NCI-H345 treated with DMSO at 0.1 percent for 48 hours (cell line): ENCODE measurements around the gene AQP3.
"Not testable (repeated sequence)": the region's sequence is repeated elsewhere in the genome, so short reads cannot be mapped to it uniquely, and the experiment has no call there.

Experiments
- DNase-seq: peaks from one replicate; lab custom pipeline; 2025; ENCODE audit not compliant: unreplicated experiment; lab: John Stamatoyannopoulos, UW

AQP3 gene

DNA sequence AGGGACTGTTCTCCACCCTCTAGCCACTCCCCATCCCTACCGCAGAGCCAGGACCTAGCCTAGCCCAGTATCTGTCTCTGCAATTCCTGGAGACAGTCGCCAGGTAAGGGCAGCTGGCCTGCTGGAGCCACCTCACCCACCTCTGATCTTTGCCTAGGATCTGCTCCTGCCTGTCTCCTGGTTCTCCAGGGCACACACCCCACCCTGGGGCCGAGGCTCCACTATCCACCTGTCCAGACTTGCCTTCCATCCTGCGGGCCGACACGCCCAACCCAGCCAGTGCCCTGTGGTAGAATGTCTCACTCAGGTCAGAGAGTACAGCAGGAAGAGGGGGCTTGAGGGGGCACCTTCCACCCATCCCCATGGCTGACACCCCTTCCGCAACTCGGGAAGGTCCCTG, 29.3 kb downstream of the AQP3 start:
- no peak for DNase-seq

DNA sequence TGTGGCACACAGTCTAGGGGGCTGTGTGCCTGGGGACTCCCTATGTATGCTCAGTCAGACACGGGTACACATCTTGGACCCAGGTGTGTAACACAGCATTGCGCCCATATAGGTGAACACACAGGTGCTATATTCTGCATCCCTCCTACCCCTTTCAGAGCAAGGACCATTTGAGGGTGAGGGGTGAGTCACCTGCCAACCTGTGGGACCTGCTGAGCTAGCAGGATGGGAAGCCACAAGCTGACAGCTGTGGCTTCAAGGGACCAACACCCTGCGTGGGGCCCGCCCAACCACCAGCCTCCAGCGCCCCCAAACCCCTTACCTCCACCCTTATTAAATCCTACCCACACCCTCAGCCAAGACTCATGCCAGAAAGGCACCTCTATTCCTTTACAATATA, 30.4 kb downstream of the AQP3 start:
- DNase-seq = no peak

DNA sequence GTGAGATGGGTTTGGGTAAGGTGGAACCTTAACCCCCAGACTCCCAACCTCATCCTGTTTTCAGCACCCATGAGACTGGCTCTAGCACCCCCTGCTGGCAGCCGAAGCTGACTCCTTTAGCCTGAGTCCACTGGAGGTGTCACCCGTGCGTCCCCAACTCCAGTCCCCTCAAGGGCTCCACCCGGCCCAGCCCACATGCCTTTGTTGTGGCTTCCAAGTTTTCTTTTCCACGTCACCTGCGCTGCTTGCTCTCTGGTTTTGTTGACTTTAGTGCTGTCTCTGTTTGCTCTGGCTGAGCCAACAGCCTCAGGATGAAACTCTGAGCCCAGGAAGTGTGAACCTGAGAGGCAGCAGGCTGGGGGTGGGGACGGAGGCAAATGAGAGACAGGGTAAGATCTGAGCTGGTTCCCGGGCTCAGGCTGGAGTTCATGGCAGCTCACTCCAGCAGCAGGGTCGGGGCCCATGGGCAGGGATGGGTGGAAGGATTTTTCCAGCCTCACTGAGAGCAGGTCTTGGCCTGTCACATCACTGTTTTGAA, 31.8 kb downstream of the AQP3 start:
- peak; percentile 44 for DNase-seq

DNA sequence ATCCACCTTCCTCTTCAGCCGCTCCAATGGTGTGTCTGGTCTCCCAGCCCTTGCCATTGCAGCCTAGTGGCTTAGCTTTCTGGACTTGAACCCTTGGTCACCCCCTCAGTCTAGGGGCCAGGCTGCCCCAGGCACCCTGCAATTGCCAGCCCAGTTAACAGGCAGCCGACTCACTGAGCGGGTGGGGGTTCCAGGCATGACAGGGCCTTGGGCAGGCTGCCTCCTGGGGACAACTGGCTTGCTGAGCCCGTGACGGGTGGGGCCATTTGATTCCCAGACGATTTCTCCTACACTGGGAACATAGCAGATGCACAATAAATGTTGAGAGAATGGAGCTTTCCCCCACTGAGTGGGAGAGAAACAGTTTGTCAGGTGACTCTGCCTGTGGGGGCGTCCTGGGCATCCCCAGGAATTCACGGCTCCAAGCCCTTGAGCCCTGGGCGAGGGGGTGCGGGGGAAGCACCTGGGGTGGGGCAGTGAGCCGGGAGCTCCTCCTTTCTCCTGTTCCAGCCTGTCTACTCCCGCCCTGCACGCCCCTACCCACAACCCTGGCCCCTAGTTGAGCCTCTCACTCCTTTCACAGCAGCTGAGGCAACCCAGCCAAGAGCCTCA, 32.4 kb downstream of the AQP3 start:
- no peak for DNase-seq

- no peak for DNase-seq
Measured at GRCh38 chr9:33414268-33414667, 33.1 kb downstream of the AQP3 start.

GRCh38 chr9:33408087-33408486, 39.3 kb downstream of the AQP3 start:
- DNase-seq = no peak

GRCh38 chr9:33407061-33407460, 40.3 kb downstream of the AQP3 start:
- DNase-seq = no peak

DNA sequence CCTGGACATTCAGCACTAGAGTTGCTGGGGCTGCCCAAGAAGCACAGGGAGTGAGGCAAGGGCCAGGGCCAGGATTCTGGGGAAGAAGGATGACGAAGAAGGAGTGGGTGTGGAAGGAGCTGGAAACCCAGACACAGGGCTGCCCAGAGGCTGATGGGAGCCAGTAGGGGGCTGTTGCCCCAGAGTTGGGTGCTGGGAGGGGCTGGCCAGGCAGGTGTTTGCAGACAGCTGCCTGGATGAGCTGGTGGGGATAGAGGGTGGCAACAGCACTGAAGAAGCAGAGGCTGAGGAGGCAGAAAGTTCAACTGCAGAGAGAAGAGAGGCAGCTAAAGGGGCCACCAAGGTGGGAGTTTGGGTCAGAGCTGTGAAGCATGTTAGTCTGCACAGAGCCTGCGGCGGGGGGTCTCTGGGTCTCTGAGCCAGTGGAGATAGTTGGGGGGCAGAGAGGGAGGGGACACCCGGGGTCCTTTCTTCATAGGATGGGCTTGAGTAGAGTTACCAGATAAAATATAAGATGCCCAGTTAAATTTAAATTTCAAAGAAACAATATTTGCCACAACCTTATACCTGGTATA, 42.5 kb downstream of the AQP3 start:
- no peak for DNase-seq

DNA sequence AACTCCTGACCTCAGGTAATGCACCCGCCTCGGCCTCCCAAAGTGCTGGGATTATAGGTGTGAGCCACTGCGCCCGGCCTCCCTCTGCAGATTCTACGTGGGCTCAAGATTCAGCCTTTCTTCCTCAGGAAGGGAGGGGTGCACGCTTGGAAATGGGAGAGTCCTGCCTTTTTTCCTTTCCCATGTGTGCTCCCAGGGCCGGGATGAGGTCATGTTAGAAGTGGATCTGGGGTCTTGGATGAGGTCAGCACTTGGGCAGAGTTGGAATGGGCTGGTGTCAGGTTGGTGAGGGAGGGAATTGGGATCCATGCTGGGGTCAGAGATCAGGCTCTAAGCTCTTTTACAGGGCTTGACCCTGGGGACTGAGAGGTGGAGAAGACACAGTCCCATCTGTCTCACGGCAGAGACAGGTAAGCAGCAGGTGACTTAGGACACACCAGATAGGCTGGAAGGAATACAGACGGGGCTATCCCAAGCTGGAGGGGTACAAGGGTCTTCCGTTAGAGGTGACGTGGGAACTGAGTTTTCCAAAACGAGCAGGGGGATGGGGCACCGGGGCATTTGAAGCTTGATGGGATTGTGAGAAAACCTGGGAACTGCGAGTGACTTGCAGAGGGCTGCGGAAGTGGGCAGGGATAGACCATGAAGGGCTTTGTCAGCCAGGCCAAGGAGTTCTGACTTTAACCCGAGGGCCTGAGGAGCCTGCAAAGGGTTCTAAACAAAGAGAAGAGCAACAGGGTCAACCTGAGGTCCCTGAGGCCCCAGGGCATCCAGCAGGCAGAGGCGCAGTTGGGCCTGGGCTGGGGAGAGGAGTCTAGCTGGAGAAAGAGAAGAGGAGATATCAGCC, 43.2 kb downstream of the AQP3 start:
- no peak for DNase-seq

DNA sequence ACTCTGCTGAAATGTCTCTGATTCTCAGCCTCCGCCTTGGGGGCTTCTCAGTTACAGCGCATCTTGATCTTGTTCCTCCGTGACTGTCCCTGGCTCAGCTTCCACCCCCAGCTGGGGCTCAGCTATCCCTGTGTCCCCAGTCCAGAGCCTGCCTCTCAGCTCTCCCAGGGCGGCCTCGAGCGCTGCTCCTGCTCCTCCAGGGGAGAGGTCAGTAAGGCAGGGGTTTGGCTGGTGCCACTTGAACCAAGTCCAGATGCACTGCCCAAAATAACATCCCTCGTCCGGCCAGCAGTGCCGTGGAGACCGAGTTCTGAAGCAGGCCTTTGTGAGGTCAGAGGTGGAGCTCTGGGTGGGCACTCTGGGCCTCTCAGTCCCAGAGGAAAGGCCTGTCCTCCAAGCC, 45.0 kb downstream of the AQP3 start, which contains the start of gene AQP7:
Gene AQP7 (minus strand): TSS at position 198 of the 400 bp plus-strand sequence. CDS start 1,306 bp downstream, outside the sequence.
- not testable (repeated sequence) for DNase-seq

DNA sequence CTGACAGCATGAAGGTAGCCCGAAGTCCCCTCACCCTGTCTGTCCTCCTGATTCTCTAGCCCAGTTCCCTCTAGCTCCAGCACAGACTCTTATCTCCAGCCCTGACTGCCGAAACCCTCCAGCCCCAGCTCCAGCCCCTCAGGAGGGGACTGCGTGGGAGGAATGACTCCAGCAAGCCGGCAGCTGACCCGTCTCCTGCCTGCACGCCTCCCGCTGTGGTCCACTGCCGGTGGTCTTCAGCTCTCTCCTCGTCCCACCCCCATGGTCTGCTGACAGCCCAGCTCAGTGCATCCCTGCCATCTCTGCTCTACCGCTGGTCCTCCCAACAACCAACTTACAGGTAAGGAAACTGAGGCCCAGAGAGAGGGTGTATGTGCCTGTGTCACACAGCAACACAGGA, 45.6 kb downstream of the AQP3 start:
- DNase-seq = not testable (repeated sequence)

DNA sequence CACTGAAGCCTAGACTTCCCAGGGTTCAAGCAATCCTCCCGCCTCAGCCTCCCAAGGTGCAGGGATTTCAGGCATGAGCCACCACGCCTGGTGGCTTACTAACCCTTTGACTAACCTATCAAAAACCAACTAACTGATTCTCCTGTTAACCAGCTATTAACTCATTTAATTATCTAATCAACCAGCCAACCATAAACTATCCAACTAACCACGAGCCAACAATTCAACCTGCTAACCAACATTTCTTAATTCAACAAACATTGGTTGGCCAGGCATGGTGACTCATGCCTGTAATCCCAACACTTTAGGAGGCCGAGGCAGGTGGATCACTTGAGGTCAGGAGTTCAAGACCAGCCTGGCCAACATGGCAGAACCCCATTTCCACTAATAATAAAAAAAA, 48.3 kb downstream of the AQP3 start:
- DNase-seq = not testable (repeated sequence)

DNA sequence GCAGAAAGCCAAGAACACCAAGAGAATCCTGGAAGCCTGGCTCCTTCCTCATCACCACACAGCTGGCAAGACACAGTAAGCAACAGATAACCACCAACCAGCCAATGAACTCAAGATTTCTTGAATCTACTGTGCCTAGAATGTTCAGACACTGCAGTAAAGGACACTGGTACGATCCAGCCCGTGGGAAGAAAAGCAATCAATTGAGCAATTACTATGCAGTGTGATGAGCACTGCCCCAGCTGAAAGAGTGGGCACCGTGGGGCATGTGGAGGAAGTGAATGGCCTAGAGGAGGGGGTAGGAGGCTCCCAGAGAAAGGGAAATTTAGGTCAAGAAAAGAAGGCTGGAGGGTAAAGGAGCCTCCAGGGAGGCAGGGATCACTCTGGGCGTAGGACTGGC, 49.6 kb downstream of the AQP3 start:
- DNase-seq = not testable (repeated sequence)

DNA sequence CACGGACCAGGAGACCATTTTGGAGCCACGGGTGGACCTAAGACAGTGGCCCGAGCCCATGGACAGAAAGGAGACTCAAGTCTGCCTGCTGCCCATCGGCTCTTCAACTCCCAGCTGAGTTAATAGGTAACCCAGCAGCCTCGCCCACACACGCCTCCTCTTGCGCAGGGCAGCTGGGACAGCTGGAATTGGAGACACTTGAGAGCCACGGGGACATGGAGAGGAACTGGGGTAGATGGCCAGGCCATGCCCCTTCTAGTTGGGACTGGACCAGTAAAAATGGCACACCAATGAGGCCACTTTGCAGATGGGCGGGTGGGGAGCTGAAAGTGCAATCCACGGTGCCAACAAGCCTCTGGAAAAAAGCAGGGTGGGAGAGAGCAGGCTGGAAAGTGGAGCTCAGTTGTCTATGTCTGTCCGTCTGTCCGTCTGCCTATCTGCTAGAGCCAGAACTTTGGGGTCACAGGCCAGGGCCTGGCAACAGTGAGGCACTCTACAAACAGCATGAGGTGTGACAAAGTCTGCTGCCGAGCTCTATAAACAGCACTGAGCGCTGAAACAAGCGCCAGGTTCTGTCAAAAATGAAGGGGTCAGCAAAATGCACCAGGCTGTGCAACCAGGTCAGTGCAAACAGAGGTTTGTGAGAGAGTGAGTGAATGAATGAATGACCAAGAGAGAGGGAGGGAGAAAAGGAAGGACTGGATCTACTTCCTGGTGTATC, 52.1 kb downstream of the AQP3 start:
- DNase-seq = not testable (repeated sequence)

- DNase-seq = not testable (repeated sequence)
Measured at GRCh38 chr9:33393986-33394385, 53.4 kb downstream of the AQP3 start.

- DNase-seq = no peak
Measured at GRCh38 chr9:33393581-33393980, 53.8 kb downstream of the AQP3 start.

DNA sequence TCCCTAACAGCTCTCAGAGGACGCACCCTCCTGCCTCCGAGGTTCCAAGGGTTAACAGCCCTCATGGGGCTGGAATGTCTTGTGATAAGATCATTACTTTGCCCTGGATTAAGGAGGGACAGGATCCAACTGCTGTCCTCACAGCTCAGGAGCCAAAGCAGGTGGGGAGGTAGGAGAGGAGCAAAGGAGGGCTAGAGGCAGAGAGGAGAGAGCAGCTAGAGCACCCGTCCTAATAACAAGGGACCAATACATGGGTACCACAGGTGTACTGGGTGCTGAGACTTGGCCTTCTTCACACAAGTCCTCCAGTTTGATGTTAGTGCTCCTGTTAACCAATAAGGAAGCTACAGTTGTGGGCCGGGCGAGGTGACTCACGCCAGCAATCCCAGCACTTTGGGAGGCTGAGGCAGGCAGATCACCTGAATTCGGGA, 54.8 kb downstream of the AQP3 start:
- DNase-seq = not testable (repeated sequence)
